ENCODE data around the gene CCDC92. TPM values are rescaled to one million over a fixed set of nuclear protein-coding genes. Genes with fewer than 3 reads are reported as not detected.

Gene CCDC92, protein sequence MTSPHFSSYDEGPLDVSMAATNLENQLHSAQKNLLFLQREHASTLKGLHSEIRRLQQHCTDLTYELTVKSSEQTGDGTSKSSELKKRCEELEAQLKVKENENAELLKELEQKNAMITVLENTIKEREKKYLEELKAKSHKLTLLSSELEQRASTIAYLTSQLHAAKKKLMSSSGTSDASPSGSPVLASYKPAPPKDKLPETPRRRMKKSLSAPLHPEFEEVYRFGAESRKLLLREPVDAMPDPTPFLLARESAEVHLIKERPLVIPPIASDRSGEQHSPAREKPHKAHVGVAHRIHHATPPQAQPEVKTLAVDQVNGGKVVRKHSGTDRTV
- 10 to 100 TPM; 20.3 to 20.5 TPM for total RNA-seq

DNA sequence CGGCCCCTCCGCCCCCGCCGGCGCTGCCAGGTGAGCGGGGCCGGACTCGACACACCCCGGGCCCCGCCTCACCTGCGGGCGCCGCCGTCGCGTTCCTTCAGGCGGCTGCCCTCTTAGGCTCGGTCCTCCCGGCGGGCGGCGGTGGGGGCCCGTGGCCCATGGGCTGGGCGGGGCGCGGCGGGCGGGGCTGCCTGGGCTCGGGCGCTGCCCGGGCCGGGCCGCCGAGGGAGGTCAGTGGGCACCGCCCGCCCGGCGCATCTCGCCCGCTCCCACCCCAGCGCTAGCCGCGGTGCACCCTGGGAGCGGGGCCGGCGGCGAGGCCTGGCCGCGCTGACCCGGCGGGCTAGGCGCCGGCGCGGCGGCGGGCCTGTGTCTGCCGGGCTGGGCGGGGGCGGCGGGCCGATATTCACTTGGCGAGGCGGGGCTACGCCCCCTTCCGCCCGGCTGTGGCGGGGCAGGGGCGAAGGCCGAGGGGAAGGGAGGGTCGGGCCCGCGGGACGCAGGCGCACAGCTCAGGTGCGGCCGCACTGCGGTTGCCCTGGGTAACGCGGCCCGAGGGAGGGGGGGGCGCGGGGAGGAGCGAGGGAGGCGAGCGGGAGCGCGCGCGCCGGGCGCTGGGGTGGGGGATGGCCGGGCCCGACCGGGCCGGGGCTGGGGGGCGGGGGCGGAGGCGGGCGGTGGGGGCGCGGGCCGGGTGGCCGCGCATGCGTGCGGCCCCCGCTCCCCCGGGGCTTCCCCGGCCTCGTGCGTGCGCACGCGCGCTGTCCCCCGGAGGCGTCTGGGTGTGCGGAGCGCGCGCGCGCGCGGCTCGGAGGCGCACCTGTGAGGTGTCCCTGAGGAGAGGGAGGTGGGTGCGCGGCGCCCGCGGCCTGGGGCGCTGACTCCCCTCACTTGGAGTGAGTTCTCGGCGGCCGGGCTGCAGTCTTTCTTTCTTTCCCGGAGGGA lies at the start of gene CCDC92, which contains the start of gene ZNF664:
Gene CCDC92, minus strand, starts transcription at position 375 of the 945 bp plus-strand sequence. CDS start 28,526 bp downstream, outside the sequence.
Gene ZNF664, plus strand, starts transcription at position 759 of the 945 bp plus-strand sequence. CDS start 38,930 bp downstream, outside the sequence.
- H3K9me3 Mint-ChIP-seq, result no peaks in the 10 kb centered on the region
- H3K27me3 Mint-ChIP-seq, result no peaks in the 10 kb centered on the region
- CTCF ChIA-PET, result no interaction called here
- H3K4me3 Mint-ChIP-seq, result peak within 1 kb of the TSS; percentile 91
- peak; percentile 94 for DNase-seq
- H3K36me3 Mint-ChIP-seq (ENCODE audit: low read depth), result peaks cover 25% of the 10 kb centered on the region
- peak within 1 kb of the TSS; percentile 65 for H3K27ac Mint-ChIP-seq
- POLR2A ChIA-PET, result interaction anchor here (1.0 to 2.1 kb wide), 3 partner anchors 34 to 389 kb away, joined by 3 to 19 read pairs (median 4); partner anchors contain the start of gene TMED2
- H3K4me1 Mint-ChIP-seq, result peaks cover 38% of the 10 kb centered on the region

DNA sequence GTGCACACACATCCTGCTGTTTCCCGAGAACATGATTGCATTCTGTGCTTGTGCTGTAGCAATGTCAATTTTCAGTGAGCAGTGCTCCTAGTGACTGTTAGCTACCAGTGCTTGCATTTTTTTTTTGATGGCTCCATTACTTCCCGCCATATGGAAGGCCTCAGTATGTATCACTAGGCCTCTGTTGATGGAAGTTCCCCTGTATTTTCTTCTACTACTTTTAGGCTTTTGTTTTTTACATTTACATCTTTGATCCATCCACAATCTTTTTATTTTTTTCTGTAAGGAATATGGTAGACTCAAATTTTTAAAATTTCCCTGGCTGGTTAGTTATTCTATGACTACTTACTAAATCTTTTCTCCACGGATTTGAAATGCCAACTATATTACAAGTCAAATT lies 49.5 kb upstream of the CCDC92 start:
- CTCF ChIA-PET, result no interaction called here

DNA sequence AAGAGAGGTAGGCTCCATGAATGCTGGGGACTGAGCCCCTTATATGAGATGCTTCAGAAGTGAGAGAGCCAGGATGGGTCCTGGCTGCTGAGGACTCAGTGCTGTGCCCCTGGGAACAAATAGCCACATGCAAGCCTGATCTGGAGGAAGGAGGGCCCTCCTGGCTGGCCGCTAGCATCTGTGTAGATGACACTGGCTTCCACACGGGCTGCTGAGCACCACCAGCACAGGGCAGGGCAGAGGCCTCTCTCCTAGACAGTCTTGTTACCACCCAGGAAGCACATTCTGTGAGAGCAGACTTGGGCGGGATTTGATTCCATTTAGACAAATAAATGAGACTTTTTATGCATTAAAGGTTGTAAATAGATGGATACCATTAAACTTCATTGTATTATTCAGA lies 48.4 kb upstream of the CCDC92 start:
- Mint-ChIP-seq H3K9me3 (no peaks in the 10 kb centered on the region), H3K36me3 (ENCODE audit: low read depth) (no peaks in the 10 kb centered on the region), H3K4me1 (no peaks in the 10 kb centered on the region), H3K27ac (no peak overlapping the region), H3K4me3 (no peak overlapping the region), H3K27me3 (no peaks in the 10 kb centered on the region)
- no peak for DNase-seq
- CTCF ChIA-PET, result no interaction called here
- POLR2A ChIA-PET, result no interaction called here

More for the DNA sequence above, 49.5 kb upstream of the CCDC92 start:
- Mint-ChIP-seq H3K4me1 (no peaks in the 10 kb centered on the region), H3K27me3 (no peaks in the 10 kb centered on the region), H3K36me3 (ENCODE audit: low read depth) (no peaks in the 10 kb centered on the region), H3K9me3 (no peaks in the 10 kb centered on the region), H3K27ac (no peak overlapping the region), H3K4me3 (no peak overlapping the region)
- no peak for DNase-seq
- POLR2A ChIA-PET, result no interaction called here

DNA sequence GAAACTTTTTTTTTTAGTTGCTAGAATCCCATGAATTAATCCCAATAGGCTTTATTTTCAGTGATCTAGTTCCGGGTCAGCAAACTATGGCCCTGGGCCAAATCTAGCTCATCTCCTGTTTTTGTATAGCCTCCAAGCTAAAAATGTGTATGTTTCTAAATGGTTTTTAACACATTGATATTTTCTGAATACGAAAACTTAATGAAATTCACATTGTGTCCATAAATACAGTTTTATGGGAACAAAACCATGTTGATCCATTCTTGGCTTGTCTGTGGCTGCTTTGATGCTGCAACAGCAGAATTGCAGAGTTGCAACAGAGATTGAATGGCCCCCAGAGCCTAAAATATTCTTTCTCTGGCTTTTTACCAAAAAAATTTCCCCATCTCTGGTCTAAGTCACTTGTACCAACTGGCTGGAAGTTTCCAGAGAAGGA lies 47.9 kb upstream of the CCDC92 start:
- DNase-seq, result no peak
- no peak overlapping the region for H3K4me3 Mint-ChIP-seq
- no peaks in the 10 kb centered on the region for H3K27me3 Mint-ChIP-seq
- H3K36me3 Mint-ChIP-seq (ENCODE audit: low read depth), result no peaks in the 10 kb centered on the region
- no peaks in the 10 kb centered on the region for H3K9me3 Mint-ChIP-seq
- H3K27ac Mint-ChIP-seq, result no peak overlapping the region
- ChIA-PET POLR2A (no interaction called here), CTCF (interaction anchor here (1.0 kb wide), 1 partner anchor 17 kb away, joined by 3 read pairs; no protein-coding TSS in a partner anchor)
- no peaks in the 10 kb centered on the region for H3K4me1 Mint-ChIP-seq

DNA sequence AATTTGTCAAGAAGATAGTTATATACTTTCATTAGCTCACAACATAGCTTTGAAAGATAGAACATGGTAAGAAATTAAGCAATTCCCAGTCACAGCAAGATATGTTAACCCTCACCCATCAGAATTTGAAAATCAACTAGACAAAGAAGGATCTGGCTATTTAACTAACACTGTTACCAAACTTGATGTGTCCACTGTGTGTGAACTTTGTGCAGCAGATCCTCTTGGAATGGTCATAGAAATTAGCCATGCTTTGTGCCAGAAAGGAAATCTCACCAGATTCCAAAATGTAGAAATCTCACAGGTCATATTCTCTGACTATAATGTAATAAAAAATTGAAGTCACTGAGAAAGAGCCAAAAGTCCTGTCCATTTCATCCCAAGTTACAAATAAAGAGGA lies 46.5 kb upstream of the CCDC92 start:
- DNase-seq, result no peak
- no peaks in the 10 kb centered on the region for H3K4me1 Mint-ChIP-seq
- peaks cover 6% of the 10 kb centered on the region for H3K36me3 Mint-ChIP-seq (ENCODE audit: low read depth)
- POLR2A ChIA-PET, result no interaction called here
- no peak overlapping the region for H3K27ac Mint-ChIP-seq
- no peaks in the 10 kb centered on the region for H3K9me3 Mint-ChIP-seq
- H3K27me3 Mint-ChIP-seq, result no peaks in the 10 kb centered on the region
- no peak overlapping the region for H3K4me3 Mint-ChIP-seq
- CTCF ChIA-PET, result interaction anchor here (1.1 kb wide), 1 partner anchor 13 kb away, joined by 3 read pairs; no protein-coding TSS in a partner anchor

DNA sequence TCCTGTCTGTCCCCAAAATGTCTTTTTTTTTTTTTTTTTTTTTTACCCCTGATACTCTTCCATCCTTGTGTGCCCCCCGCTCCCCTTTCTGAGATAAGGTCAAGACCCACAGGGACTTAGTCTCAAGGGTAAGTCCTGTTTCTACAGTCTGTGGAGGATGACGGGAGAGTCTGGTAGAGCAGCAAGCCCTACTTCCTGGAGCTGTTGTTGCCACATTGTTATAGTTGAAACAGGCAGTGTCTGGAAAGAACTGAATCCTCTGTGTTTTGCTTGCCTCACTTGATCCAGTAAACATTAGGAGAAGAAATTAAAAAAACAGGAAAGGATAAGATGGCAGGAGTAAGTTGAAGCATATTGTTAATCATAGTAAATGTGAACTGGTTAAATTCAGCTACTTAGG lies 45.9 kb upstream of the CCDC92 start:
- ChIA-PET POLR2A (no interaction called here), CTCF (interaction anchor here (1.1 kb wide), 1 partner anchor 14 kb away, joined by 3 read pairs; no protein-coding TSS in a partner anchor)
- no peak overlapping the region for H3K27ac Mint-ChIP-seq
- no peak overlapping the region for H3K4me3 Mint-ChIP-seq
- peaks cover 7% of the 10 kb centered on the region for H3K36me3 Mint-ChIP-seq (ENCODE audit: low read depth)
- H3K4me1 Mint-ChIP-seq, result no peaks in the 10 kb centered on the region
- H3K27me3 Mint-ChIP-seq, result no peaks in the 10 kb centered on the region
- no peaks in the 10 kb centered on the region for H3K9me3 Mint-ChIP-seq
- DNase-seq, result no peak

GRCh38 chr12:124017064-124017463 lies 44.4 kb upstream of the CCDC92 start:
- CTCF ChIA-PET, result interaction anchor here (1.2 kb wide), 1 partner anchor 15 kb away, joined by 6 read pairs; no protein-coding TSS in a partner anchor
- DNase-seq, result no peak
- H3K4me1 Mint-ChIP-seq, result no peaks in the 10 kb centered on the region
- H3K4me3 Mint-ChIP-seq, result no peak overlapping the region
- POLR2A ChIA-PET, result no interaction called here
- no peaks in the 10 kb centered on the region for H3K27me3 Mint-ChIP-seq
- peaks cover 18% of the 10 kb centered on the region for H3K36me3 Mint-ChIP-seq (ENCODE audit: low read depth)
- H3K9me3 Mint-ChIP-seq, result no peaks in the 10 kb centered on the region
- H3K27ac Mint-ChIP-seq, result no peak overlapping the region

- CTCF ChIA-PET, result no interaction called here
- POLR2A ChIA-PET, result no interaction called here
- Mint-ChIP-seq H3K9me3 (no peaks in the 10 kb centered on the region), H3K27me3 (no peaks in the 10 kb centered on the region), H3K4me1 (peaks cover 1% of the 10 kb centered on the region), H3K36me3 (ENCODE audit: low read depth) (peaks cover 26% of the 10 kb centered on the region), H3K27ac (no peak overlapping the region), H3K4me3 (no peak overlapping the region)
- no peak for DNase-seq
These were observed 43.1 kb upstream of the CCDC92 start for GRCh38 chr12:124015494-124016461.

DNA sequence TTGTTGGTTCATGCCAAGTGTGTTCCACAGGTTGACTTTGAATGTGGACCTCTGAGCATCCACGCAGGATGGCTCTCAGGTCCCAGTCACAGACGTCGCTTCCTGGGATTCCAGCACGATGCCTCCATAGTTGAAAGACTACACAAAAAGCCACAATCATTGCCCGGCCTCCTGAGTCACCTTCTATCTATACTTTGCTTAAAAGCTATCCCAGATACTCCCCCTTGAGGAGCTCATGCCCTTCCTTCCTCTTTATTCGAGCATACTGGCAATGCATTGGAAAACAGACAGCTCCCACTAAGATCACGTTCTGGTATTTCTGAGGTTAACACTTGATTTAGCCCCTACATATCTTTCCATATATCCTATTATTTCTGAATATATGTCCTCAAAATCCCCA lies 40.4 kb upstream of the CCDC92 start:
- no peak for DNase-seq
- H3K36me3 Mint-ChIP-seq (ENCODE audit: low read depth), result peaks cover 34% of the 10 kb centered on the region
- H3K4me1 Mint-ChIP-seq, result peaks cover 7% of the 10 kb centered on the region
- no peak overlapping the region for H3K4me3 Mint-ChIP-seq
- no peaks in the 10 kb centered on the region for H3K27me3 Mint-ChIP-seq
- CTCF ChIA-PET, result interaction anchor here (1.1 kb wide), 1 partner anchor 19 kb away, joined by 4 read pairs; no protein-coding TSS in a partner anchor
- no peak overlapping the region for H3K27ac Mint-ChIP-seq
- H3K9me3 Mint-ChIP-seq, result no peaks in the 10 kb centered on the region
- POLR2A ChIA-PET, result no interaction called here

DNA sequence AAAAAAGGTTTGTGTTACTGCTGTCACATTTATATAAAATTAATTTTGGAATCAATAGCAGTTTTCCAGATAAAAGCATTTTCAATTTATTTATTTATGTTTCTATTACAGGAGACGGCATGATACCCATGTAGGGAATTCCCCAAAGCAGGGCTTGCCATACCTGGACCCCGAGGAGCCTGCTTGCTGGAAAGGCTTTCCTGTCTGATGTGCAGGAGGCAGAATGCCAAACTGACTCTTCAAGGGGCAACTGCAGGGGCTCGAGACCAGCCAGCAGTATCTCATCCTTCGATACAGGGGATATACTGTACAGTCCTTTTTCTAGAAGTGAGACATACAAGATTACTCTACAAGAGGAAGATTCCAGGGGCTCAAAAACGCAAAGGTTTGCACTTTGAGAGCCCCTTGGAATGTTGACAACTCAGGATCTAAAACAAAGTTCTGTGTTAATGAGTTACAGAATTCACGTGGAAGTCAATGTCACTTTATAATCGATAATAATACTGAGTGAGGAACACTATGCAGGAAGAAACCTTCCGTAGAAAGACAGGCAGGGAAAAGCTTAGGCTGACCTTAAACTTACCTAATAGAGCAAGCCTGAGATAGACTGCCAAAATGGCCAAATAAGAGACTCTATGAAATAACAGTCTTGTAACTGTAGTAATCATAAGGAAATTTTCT lies 38.9 kb upstream of the CCDC92 start:
- H3K27ac Mint-ChIP-seq, result no peak overlapping the region
- no peaks in the 10 kb centered on the region for H3K27me3 Mint-ChIP-seq
- peaks cover 37% of the 10 kb centered on the region for H3K36me3 Mint-ChIP-seq (ENCODE audit: low read depth)
- no peaks in the 10 kb centered on the region for H3K9me3 Mint-ChIP-seq
- CTCF ChIA-PET, result interaction anchor here (0.7 kb wide), 1 partner anchor 25 kb away, joined by 3 read pairs; no protein-coding TSS in a partner anchor
- POLR2A ChIA-PET, result no interaction called here
- H3K4me1 Mint-ChIP-seq, result peaks cover 17% of the 10 kb centered on the region
- DNase-seq, result no peak
- H3K4me3 Mint-ChIP-seq, result no peak overlapping the region

GRCh38 chr12:124010687-124011086 lies 38.1 kb upstream of the CCDC92 start:
- Mint-ChIP-seq H3K9me3 (no peaks in the 10 kb centered on the region), H3K36me3 (ENCODE audit: low read depth) (peaks cover 37% of the 10 kb centered on the region), H3K27me3 (no peaks in the 10 kb centered on the region), H3K4me3 (no peak overlapping the region), H3K4me1 (peaks cover 26% of the 10 kb centered on the region), H3K27ac (no peak overlapping the region)
- ChIA-PET POLR2A (no interaction called here), CTCF (no interaction called here)
- no peak for DNase-seq

GRCh38 chr12:124009781-124010180 lies 37.1 kb upstream of the CCDC92 start:
- no peaks in the 10 kb centered on the region for H3K27me3 Mint-ChIP-seq
- no peak for DNase-seq
- H3K27ac Mint-ChIP-seq, result no peak overlapping the region
- peaks cover 34% of the 10 kb centered on the region for H3K36me3 Mint-ChIP-seq (ENCODE audit: low read depth)
- H3K9me3 Mint-ChIP-seq, result no peaks in the 10 kb centered on the region
- H3K4me3 Mint-ChIP-seq, result no peak overlapping the region
- ChIA-PET POLR2A (no interaction called here), CTCF (no interaction called here)
- H3K4me1 Mint-ChIP-seq, result peaks cover 28% of the 10 kb centered on the region
